Breast epithelium (tissue), 4 donors: ENCODE measurements around the gene RREB1. TPM values are rescaled to one million over a fixed set of nuclear protein-coding genes. Genes with fewer than 3 reads are reported as not detected.

Experiments
- DNase-seq, 2 donors: peaks; one replicate each; pipeline ENCODE4 v3.0.0-alpha.2; 2019; ENCODE audit warnings: low spot score in 2 of 2
- H3K27ac ChIP-seq, 2 donors: fragments of 200-600 bp; sonication (generic) in 1 of 2; one replicate each; pipeline ENCODE4 v1.5.1; 2016 to 2019; ENCODE audit warnings: mild to moderate bottlenecking in 1 of 2
- H3K27me3 ChIP-seq, 2 donors: fragments of 200-600 bp; sonication (generic) in 1 of 2; one replicate each; pipeline versions ENCODE4 v1.5.1 to v1.6.0; 2017 to 2019; ENCODE audit warnings: control low read depth in 1 of 2, mild to moderate bottlenecking in 1 of 2
- H3K36me3 ChIP-seq: fragments of 200-600 bp; one replicate; pipeline ENCODE4 v1.5.1; 2019
- H3K4me1 ChIP-seq, 2 donors: fragments of 200-600 bp; sonication (generic); one replicate each; pipeline ENCODE4 v1.5.1; 2016 to 2019; ENCODE audit warnings: control low read depth in 1 of 2
- H3K4me3 ChIP-seq, 3 donors: fragments of 200-600 bp; sonication (generic); 1 replicate in 2 of 3; 2 replicates in 1 of 3; pipeline ENCODE4 v1.5.1; 2016 to 2019; ENCODE audit warnings: mild to moderate bottlenecking in 3 of 3, moderate library complexity in 2 of 3
- H3K9me3 ChIP-seq, 2 donors: fragments of 200-600 bp; sonication (generic) in 1 of 2; one replicate each; pipeline ENCODE4 v1.5.1; 2016 to 2019; ENCODE audit warnings: control low read depth in 1 of 2
- POLR2A ChIP-seq: fragments of 450-650 bp; IDR thresholded peaks from one replicate; pipeline ENCODE4 v1.6.1; 2016; ENCODE audit warnings: antibody characterized with exemption, mild to moderate bottlenecking, moderate library complexity
- POLR2AphosphoS5 ChIP-seq, 3 donors: sonication (generic); formaldehyde crosslinking; IDR thresholded peaks; one replicate each; pipeline ENCODE4 v1.6.1; 2017; ENCODE audit warnings: antibody characterized with exemption in 3 of 3
- intact Hi-C: fragments of 100-400 bp; cut with DNase I; formaldehyde crosslinking; loops from one replicate; pipeline ENCODE4 v1.15.1; 2023; ENCODE audit warnings: low total_unique reads
- total RNA-seq, 3 donors: library from RNA; depleted of rRNA; stranded (reverse); fragments of >200 nt; gene quantifications; one replicate each; pipeline ENCODE4 v1.1.0, GENCODE V29; 2016
- TF ChIP-seq, protein P1 (sequence below), 3 donors: fragments of 450-650 bp; IDR thresholded peaks; one replicate each; pipeline ENCODE4 v1.5.1; 2016 to 2017; ENCODE audit warnings: antibody characterized with exemption in 3 of 3, mild to moderate bottlenecking in 3 of 3, moderate library complexity in 3 of 3

RREB1 gene
- total RNA-seq, 3 donors from 2014 or later = 36.0 to 39.8 (median 39.7) TPM

DNA sequence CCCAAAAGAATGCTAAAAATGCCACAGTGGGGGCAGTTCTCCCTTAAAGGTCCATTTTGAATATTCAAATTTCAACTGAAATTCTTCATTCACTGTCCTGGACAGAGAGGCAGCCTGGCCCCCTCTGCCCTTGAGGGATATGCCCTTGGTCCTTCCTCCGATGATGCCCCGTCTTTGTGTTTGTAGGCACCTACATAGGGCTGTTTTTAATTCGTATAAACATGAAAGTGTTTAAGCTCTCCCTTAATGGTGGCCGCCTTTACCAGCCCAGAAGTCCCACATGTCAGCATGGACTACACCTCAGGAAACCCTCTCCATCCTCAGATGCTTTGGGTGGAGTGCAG lies 135.0 kb downstream of the RREB1 start:
- no peak for TF ChIP-seq POLR2A
- TF ChIP-seq, protein P1, sequence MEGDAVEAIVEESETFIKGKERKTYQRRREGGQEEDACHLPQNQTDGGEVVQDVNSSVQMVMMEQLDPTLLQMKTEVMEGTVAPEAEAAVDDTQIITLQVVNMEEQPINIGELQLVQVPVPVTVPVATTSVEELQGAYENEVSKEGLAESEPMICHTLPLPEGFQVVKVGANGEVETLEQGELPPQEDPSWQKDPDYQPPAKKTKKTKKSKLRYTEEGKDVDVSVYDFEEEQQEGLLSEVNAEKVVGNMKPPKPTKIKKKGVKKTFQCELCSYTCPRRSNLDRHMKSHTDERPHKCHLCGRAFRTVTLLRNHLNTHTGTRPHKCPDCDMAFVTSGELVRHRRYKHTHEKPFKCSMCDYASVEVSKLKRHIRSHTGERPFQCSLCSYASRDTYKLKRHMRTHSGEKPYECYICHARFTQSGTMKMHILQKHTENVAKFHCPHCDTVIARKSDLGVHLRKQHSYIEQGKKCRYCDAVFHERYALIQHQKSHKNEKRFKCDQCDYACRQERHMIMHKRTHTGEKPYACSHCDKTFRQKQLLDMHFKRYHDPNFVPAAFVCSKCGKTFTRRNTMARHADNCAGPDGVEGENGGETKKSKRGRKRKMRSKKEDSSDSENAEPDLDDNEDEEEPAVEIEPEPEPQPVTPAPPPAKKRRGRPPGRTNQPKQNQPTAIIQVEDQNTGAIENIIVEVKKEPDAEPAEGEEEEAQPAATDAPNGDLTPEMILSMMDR (IDR thresholded peaks at IDR 0.05) = no peak
- TF ChIP-seq POLR2AphosphoS5 (IDR thresholded peaks at IDR 0.05) = no peak
- H3K9me3 ChIP-seq = no peaks in the 10 kb centered on the region
- peak overlapping the region; percentile 64 to 68 for H3K27ac ChIP-seq
- H3K4me1 ChIP-seq = no peaks in the 10 kb centered on the region
- H3K36me3 ChIP-seq = peaks cover 1% of the 10 kb centered on the region
- intact Hi-C loops = no loop called here
- no peak for DNase-seq
- H3K4me3 ChIP-seq = no peak overlapping the region
- H3K27me3 ChIP-seq = no peaks in the 10 kb centered on the region

DNA sequence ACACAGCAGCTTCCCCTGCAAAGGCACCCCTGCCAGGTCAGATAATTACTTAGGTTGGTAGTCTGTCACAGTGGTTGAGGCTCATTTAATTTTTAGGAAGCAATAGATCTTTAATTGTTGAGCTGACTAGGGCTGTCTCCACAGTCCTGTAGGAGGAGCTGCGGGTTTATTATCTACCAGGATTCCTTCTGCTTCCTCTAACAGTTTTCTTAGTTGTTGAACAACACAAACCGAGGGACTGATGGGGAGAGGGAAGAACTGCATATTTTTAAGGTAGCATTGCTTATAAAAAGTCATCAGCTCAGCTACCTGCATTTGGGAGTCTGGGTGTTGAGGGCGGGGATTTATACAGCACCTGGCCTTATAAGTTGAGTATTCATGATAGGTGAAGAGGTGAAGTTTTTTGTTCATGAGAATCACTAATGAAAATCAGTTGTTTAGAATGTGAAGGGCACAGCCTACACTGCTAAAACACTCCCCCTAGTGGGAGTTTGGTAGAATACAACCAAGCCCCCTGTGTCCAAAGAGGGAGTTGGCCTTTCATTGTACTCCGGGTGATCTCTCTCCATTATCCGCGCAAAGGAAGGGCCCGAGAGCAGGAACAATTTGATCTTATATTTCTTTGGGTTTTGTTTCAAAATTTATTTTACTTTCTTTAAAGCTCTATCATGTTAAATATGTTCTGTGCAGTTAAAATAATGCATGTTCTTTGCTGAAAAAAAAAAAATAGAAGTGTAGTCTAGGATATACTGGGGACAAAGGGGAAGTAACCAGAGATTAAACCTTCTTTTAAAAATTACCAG lies 135.6 kb downstream of the RREB1 start:
- Histone ChIP-seq H3K4me3 (no peak overlapping the region), H3K4me1 (no peaks in the 10 kb centered on the region), H3K27me3 (no peaks in the 10 kb centered on the region), H3K36me3 (peaks cover 6% of the 10 kb centered on the region), H3K9me3 (no peaks in the 10 kb centered on the region), H3K27ac (peak overlapping the region; percentile 64 to 68)
- DNase-seq = peak in 1 of 2 donors; percentile 36
- TF ChIP-seq, protein P1 (IDR thresholded peaks at IDR 0.05) = peak; percentile 84 to 93 (median 88)
- no peak for TF ChIP-seq POLR2AphosphoS5 (IDR thresholded peaks at IDR 0.05)
- intact Hi-C loops = no loop called here

DNA sequence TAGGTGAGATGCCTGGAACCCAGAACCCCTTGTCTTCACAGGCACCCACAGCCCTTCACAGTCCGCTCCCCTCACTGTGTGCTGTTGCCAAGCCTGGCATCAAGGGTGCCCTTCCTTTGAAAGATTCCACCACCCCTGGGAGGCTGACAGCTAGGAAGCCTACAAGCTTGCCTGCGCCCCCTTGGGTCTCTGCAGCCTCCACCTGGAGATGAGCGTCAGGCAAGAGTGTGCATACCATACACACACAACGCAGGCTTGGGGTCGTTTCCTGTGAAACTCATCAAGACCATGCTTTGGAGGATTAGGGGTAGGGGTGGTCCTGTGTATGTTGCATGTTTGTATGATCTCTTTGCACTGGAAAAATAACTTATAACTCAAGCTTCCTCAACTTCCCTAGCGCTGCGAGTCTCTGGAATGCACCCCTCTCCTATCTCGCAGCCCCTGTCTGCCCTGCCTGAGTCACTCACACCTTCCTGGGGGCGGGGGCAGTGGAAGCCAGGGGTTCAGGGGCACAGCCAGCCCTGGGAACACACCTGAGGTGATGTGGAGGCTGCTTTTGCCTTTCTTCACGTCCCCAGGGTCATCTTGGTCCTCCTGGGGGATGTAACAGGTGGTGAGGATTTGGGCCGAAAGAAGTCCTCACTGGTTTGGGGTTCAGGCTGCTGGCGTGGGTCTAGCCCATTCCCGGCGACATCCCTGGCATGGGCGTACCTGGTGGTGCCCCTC lies 138.1 kb downstream of the RREB1 start:
- TF ChIP-seq POLR2A = no peak
- no peak for TF ChIP-seq POLR2AphosphoS5 (IDR thresholded peaks at IDR 0.05)
- TF ChIP-seq, protein P1 (IDR thresholded peaks at IDR 0.05) = no peak
- Histone ChIP-seq H3K4me1 (no peaks in the 10 kb centered on the region), H3K4me3 (no peak overlapping the region), H3K27ac (no peak overlapping the region), H3K9me3 (no peaks in the 10 kb centered on the region), H3K36me3 (peaks cover 10% of the 10 kb centered on the region), H3K27me3 (no peaks in the 10 kb centered on the region)
- no peak for DNase-seq
- intact Hi-C loops = no loop called here

DNA sequence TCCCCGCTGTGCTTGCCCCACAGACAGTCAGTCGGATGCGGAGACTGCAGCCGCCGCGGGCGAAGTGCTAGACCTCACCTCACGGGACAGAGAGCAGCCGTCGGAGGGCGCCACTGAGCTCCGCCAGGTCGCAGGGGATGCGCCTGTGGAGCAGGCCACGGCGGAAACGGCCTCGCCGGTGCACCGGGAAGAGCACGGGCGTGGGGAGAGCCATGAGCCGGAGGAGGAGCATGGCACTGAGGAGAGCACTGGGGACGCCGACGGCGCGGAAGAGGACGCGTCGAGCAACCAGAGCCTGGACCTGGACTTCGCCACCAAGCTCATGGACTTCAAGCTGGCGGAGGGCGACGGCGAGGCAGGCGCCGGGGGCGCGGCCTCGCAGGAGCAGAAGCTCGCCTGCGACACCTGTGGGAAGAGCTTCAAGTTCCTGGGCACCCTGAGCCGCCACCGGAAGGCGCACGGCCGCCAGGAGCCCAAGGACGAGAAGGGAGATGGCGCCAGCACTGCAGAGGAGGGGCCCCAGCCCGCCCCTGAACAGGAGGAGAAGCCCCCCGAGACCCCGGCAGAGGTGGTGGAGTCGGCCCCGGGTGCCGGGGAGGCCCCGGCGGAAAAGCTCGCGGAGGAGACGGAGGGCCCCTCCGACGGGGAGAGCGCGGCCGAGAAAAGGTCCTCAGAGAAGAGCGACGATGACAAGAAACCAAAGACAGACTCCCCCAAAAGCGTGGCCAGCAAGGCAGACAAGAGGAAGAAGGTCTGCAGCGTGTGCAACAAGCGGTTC lies 138.8 kb downstream of the RREB1 start:
- intact Hi-C loops = no loop called here
- peaks cover 10% of the 10 kb centered on the region for H3K36me3 ChIP-seq
- H3K27me3 ChIP-seq = no peaks in the 10 kb centered on the region
- no peak overlapping the region for H3K4me3 ChIP-seq
- DNase-seq = no peak
- TF ChIP-seq, protein P1 (IDR thresholded peaks at IDR 0.05) = no peak
- TF ChIP-seq POLR2AphosphoS5 (IDR thresholded peaks at IDR 0.05) (no peak), POLR2A (no peak)
- H3K4me1 ChIP-seq = no peaks in the 10 kb centered on the region
- no peak overlapping the region for H3K27ac ChIP-seq
- no peaks in the 10 kb centered on the region for H3K9me3 ChIP-seq

DNA sequence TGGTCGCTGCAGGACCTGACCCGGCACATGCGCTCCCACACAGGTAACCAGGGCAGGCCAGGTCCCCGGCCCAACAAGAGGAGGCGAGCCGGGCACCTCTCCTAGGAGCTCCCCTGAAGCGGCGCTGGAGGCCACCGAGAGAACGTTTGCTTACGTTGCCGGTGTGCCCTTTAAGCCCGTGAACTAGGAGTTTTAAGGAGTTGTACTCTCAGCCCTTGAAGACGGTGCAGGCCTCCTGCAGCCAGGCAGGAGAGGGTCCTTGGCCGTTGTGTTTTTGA lies 139.4 kb downstream of the RREB1 start:
- Histone ChIP-seq H3K27me3 (no peaks in the 10 kb centered on the region), H3K27ac (no peak overlapping the region), H3K4me3 (no peak overlapping the region), H3K4me1 (no peaks in the 10 kb centered on the region), H3K9me3 (no peaks in the 10 kb centered on the region), H3K36me3 (peaks cover 10% of the 10 kb centered on the region)
- DNase-seq = no peak
- TF ChIP-seq, protein P1 (IDR thresholded peaks at IDR 0.05) = no peak
- TF ChIP-seq POLR2AphosphoS5 (IDR thresholded peaks at IDR 0.05) (no peak), POLR2A (no peak)
- intact Hi-C loops = no loop called here
